Spleen (tissue), 11 donors: ENCODE measurements around the gene MRPS26. TPM values are rescaled to one million over a fixed set of nuclear protein-coding genes. Genes with fewer than 3 reads are reported as not detected.

Experiments used
- DNase-seq: peaks from one replicate; pipeline ENCODE4 v3.0.0-alpha.2; 2020
- H3K27ac ChIP-seq, 8 donors: fragments of 200-600 bp; sonication (generic) in 7 of 8; 1 replicate in 4 of 8; 2 replicates in 4 of 8; pipeline versions ENCODE4 v1.5.0 to v1.8.0; 2016 to 2021; ENCODE audit warnings: inconsistent platforms in 4 of 8, mild to moderate bottlenecking in 4 of 8, moderate library complexity in 1 of 8
- H3K27me3 ChIP-seq, 7 donors: fragments of 200-600 bp; sonication (generic) in 6 of 7; replicated peaks in 1 of 7; 1 replicate in 4 of 7; 2 replicates in 3 of 7; pipeline versions ENCODE4 v1.5.0 to v1.8.0; 2016 to 2021; ENCODE audit warnings: inconsistent platforms in 3 of 7, mild to moderate bottlenecking in 1 of 7
- H3K36me3 ChIP-seq, 6 donors: fragments of 200-600 bp; sonication (generic) in 5 of 6; 1 replicate in 4 of 6; 2 replicates in 2 of 6; pipeline versions ENCODE4 v1.5.0 to v1.8.0; 2016 to 2021; ENCODE audit warnings: inconsistent platforms in 2 of 6
- H3K4me1 ChIP-seq, 6 donors: fragments of 200-600 bp; sonication (generic) in 5 of 6; 1 replicate in 3 of 6; 2 replicates in 3 of 6; pipeline versions ENCODE4 v1.5.0 to v1.8.0; 2016 to 2021; ENCODE audit warnings: inconsistent platforms in 3 of 6
- H3K4me3 ChIP-seq, 8 donors: fragments of 200-600 bp; sonication (generic) in 7 of 8; 1 replicate in 4 of 8; 2 replicates in 4 of 8; pipeline versions ENCODE4 v1.5.0 to v1.8.0; 2016 to 2021; ENCODE audit warnings: inconsistent platforms in 4 of 8, mild to moderate bottlenecking in 4 of 8, moderate library complexity in 2 of 8
- H3K9me3 ChIP-seq, 8 donors: fragments of 200-600 bp; sonication (generic) in 7 of 8; 1 replicate in 4 of 8; 2 replicates in 4 of 8; pipeline versions ENCODE4 v1.5.0 to v1.8.0; 2016 to 2021; ENCODE audit warnings: inconsistent platforms in 4 of 8
- CTCF ChIP-seq, 11 experiments: fragments of 200-600 bp in 7 of 11; fragments of 450-650 bp in 4 of 11; sonication (generic) in 4 of 11; IDR thresholded peaks in 8 of 11; conservative IDR thresholded peaks in 3 of 11; 1 replicate in 7 of 11; 2 replicates in 4 of 11; pipeline versions ENCODE4 v1.4.0 to v1.8.0; 2016 to 2021; ENCODE audit warnings: antibody characterized with exemption in 11 of 11, inconsistent platforms in 4 of 11, mild to moderate bottlenecking in 1 of 11
- POLR2A ChIP-seq, 3 donors: fragments of 450-650 bp; IDR thresholded peaks; one replicate each; pipeline ENCODE4 v1.5.1; 2017; ENCODE audit warnings: antibody characterized with exemption in 3 of 3, mild to moderate bottlenecking in 1 of 3
- POLR2AphosphoS5 ChIP-seq, 3 donors: sonication (generic); formaldehyde crosslinking; IDR thresholded peaks; one replicate each; pipeline ENCODE4 v1.5.1; 2017; ENCODE audit warnings: antibody characterized with exemption in 3 of 3
- WGBS, 5 donors: extraction: QIAGEN DNeasy Blood & Tissue Kit in 3 of 5; methylation state at CpG; one replicate each; pipeline versions ENCODE4 v1.1.5 to v1.1.7; 2013 to 2018; 5-methylcytosine and 5-hydroxymethylcytosine counted together
- intact Hi-C: fragments of 100-400 bp; cut with DNase I; formaldehyde crosslinking; loops from one replicate; pipeline ENCODE4 v1.15.0; 2023; ENCODE audit warnings: low total_unique reads
- polyA plus RNA-seq, 3 donors: library from polyadenylated mRNA; stranded (reverse); fragments of 200-250 nt; gene quantifications; one replicate each; pipeline ENCODE4 v1.2.1, GENCODE V29; 2013
- total RNA-seq, 7 donors: library from RNA; depleted of rRNA in 3 of 7; stranded (reverse); fragments of >200 nt in 3 of 7; fragmentation: NEBNext Ultra II Directional in 4 of 7; extraction: Animal tissue kit (Norgen Biotek cat#: 25700) in 4 of 7; gene quantifications; one replicate each; pipeline versions ENCODE4 v1.1.0 to v1.2.1, GENCODE V29; 2016 to 2021
- donor health status: healthy with polysubstance abuse.
- donor health status: DM: no; HTN: no; CAD: no; lungs with moderate emphysema.
- donor health status: DM: no; HTN: no; CAD: no.
- donor health status: Bipolar disorder and iron deficiency.
- donor health status: healthy.
- donor health status: DM: no; HTN: no; CAD: no.
- donor health status: DM: yes; HTN: yes; CAD: no.

MRPS26 gene
- total and polyA plus RNA-seq, 10 donors, result 22.5 to 64.6 (median 30.8) TPM

GRCh38 chr20:3070725-3071124 is 24.9 kb downstream of the MRPS26 start:
- Histone ChIP-seq H3K36me3 (no peaks in the 10 kb centered on the region), H3K9me3 (no peaks in the 10 kb centered on the region), H3K27ac (no peak overlapping the region), H3K4me3 (peak overlapping the region in 1 of 8 donors; percentile 81), H3K4me1 (peaks cover 0 to 22% (median 16%) of the 10 kb centered on the region in 6 donors), H3K27me3 (peaks cover 0 to 33% (median 19%) of the 10 kb centered on the region in 7 donors)
- WGBS, 5 donors, result 73 to 90% (median 75%) methylated on average over 4 of the region's 4 CpGs
- no peak for DNase-seq
- no peak for TF ChIP-seq CTCF (IDR thresholded peaks at IDR 0.05 in 8 of 11, conservative IDR thresholded peaks at IDR 0.05 in 3 of 11)
- no peak for TF ChIP-seq POLR2A (IDR thresholded peaks at IDR 0.05)
- no peak for TF ChIP-seq POLR2AphosphoS5 (IDR thresholded peaks at IDR 0.05)
- intact Hi-C loops, result no loop called here

- Histone ChIP-seq H3K4me1 (peaks cover 0 to 22% (median 16%) of the 10 kb centered on the region in 6 donors), H3K4me3 (peak overlapping the region in 7 of 8 donors; percentile 52 to 81 (median 56)), H3K27ac (peak overlapping the region in 1 of 8 donors; percentile 54), H3K27me3 (peaks cover 0 to 38% (median 19%) of the 10 kb centered on the region in 7 donors), H3K9me3 (no peaks in the 10 kb centered on the region), H3K36me3 (no peaks in the 10 kb centered on the region)
- intact Hi-C loops, result no loop called here
- no peak for TF ChIP-seq CTCF (IDR thresholded peaks at IDR 0.05 in 8 of 11, conservative IDR thresholded peaks at IDR 0.05 in 3 of 11)
- no peak for TF ChIP-seq POLR2A (IDR thresholded peaks at IDR 0.05)
- TF ChIP-seq POLR2AphosphoS5 (IDR thresholded peaks at IDR 0.05), result no peak
- 58 to 73% (median 66%) methylated on average over 12 to 16 of the region's 16 CpGs for WGBS, 5 donors
- DNase-seq, result peak; percentile 63
Observed at GRCh38 chr20:3071266-3071609, 25.4 kb downstream of the MRPS26 start.

- H3K27ac ChIP-seq, result peak within 1 kb of the TSS in 3 of 8 donors; percentile 53 to 71 (median 54)
- DNase-seq, result peak; percentile 91
- 7 to 21% (median 8%) methylated on average over 30 to 95 of the region's 95 CpGs for WGBS, 5 donors
- intact Hi-C loops, result no loop called here
- H3K4me1 ChIP-seq, result peaks cover 0 to 24% (median 16%) of the 10 kb centered on the region in 6 donors
- no peaks in the 10 kb centered on the region for H3K9me3 ChIP-seq
- peak within 1 kb of the TSS; percentile 44 to 81 (median 54) for H3K4me3 ChIP-seq
- no peaks in the 10 kb centered on the region for H3K36me3 ChIP-seq
- H3K27me3 ChIP-seq, result peaks cover 0 to 44% (median 19%) of the 10 kb centered on the region in 7 donors
- no peak for TF ChIP-seq CTCF (IDR thresholded peaks at IDR 0.05 in 8 of 11, conservative IDR thresholded peaks at IDR 0.05 in 3 of 11)
- no peak for TF ChIP-seq POLR2A (IDR thresholded peaks at IDR 0.05)
- peak in 2 of 3 donors; percentile 47 to 54 for TF ChIP-seq POLR2AphosphoS5 (IDR thresholded peaks at IDR 0.05)
Observed at GRCh38 chr20:3071610-3072529, 26.0 kb downstream of the MRPS26 start, which contains the start of gene OXT. TSS of gene OXT (plus strand) at chr20:3071620. CDS start at chr20:3071656, 36 bp downstream.
